Tibial nerve (tissue), 4 donors: ENCODE measurements around the gene ANAPC2.

ENCODE experiments used
- EP300 ChIP-seq, 2 donors: sonication (generic); formaldehyde crosslinking; IDR thresholded peaks; one replicate each; pipeline ENCODE4 v1.6.1; 2017; ENCODE audit warnings: antibody characterized with exemption in 2 of 2, mild to moderate bottlenecking in 1 of 2
- TF ChIP-seq, protein P1 (sequence below), 5 experiments: fragments of 200-600 bp in 3 of 5; fragments of 450-650 bp in 2 of 5; sonication (generic) in 3 of 5; IDR thresholded peaks; one replicate each; pipeline ENCODE4 v1.5.1; 2016 to 2019; ENCODE audit warnings: antibody characterized with exemption in 5 of 5, mild to moderate bottlenecking in 3 of 5, moderate library complexity in 2 of 5

DNA sequence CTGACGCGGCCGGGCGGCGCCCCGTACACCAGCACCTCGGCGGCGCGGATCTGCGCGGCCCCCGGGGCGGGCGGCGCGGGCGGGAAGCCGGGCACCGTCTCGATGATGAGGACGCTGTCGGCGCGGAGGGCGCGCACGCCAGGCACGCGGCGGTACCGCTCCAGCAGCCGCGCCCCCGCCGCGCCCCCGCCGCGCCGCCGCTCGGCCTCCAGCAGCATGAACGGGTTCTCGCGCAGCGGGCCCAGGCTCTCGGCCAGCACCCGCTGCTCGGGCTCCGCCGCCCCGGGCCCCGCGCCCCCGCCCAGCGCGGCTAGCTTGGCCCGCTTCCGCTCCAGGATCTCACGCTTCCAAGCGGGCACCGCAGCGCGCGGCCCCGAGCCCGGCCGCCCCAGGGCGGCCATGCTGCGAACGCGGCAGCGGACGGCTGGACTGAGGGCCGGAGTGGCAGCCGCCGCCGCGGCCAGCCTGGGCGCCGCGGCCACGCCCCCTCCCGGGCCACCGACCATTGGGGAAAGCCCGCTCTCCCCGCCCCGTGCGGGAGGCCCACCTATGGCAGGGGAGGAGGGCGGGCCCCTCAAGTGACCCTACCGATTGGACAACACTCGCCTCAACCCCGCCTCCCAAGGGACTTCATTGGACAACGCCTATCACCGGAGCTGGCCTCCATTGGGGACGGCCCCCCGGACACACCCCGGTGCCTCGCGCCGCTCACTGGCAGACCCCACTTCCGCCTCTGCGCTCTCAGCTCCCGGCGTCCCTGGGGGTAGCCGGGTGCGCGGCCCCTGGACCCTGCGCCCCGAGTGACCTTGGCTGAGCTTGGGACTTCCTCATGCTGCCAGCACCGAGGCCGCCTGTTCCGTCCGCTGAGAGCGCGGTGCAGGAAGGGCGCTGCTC, 12.2 kb upstream of the ANAPC2 start, which contains the start of gene TPRN:
- TF ChIP-seq, protein P1, sequence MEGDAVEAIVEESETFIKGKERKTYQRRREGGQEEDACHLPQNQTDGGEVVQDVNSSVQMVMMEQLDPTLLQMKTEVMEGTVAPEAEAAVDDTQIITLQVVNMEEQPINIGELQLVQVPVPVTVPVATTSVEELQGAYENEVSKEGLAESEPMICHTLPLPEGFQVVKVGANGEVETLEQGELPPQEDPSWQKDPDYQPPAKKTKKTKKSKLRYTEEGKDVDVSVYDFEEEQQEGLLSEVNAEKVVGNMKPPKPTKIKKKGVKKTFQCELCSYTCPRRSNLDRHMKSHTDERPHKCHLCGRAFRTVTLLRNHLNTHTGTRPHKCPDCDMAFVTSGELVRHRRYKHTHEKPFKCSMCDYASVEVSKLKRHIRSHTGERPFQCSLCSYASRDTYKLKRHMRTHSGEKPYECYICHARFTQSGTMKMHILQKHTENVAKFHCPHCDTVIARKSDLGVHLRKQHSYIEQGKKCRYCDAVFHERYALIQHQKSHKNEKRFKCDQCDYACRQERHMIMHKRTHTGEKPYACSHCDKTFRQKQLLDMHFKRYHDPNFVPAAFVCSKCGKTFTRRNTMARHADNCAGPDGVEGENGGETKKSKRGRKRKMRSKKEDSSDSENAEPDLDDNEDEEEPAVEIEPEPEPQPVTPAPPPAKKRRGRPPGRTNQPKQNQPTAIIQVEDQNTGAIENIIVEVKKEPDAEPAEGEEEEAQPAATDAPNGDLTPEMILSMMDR (IDR thresholded peaks at IDR 0.05), result peak in 1 of 5 experiments; percentile 49
- peak in 1 of 2 donors; percentile 71 for TF ChIP-seq EP300 (IDR thresholded peaks at IDR 0.05)
